ENCODE measurements around the gene RTKN.

RTKN gene

DNA sequence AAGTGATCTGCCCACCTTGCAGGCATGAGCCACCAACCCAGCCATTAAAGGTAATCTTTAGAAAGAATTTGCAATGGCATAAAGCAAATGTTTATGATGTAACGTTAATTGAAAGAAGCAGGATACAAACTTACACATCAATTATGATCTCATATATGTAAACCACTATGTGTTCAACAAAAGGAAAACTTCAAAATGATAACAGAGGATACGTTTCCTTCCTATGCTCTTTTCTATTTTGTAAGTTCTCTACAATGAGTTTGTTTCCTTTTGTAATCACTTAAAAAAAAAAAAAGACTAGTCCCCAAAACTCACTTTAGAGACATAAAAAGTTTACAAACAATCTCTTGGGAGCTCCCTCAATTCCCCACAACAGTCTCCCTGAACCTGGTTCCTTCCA lies 21.7 kb downstream of the RTKN start:
- Histone ChIP-seq H3K4me3 (ENCODE audit: low read depth in 1 of 2, low read length in 2 of 2) (no peak overlapping the region), H3K27me3 (ENCODE audit: insufficient read depth, low read length, poor library complexity) (no peaks in the 10 kb centered on the region), H3K9ac (ENCODE audit: low read depth, low read length) (no peak overlapping the region), H3K9me3 (ENCODE audit: insufficient read depth, low read length, severe bottlenecking) (no peaks in the 10 kb centered on the region), H3K79me2 (ENCODE audit: insufficient read depth, low read length) (peaks cover 12% of the 10 kb centered on the region), H2AFZ (ENCODE audit: low read depth, low read length) (no peak overlapping the region), H4K20me1 (ENCODE audit: insufficient read depth, low read length) (no peaks in the 10 kb centered on the region), H3K36me3 (ENCODE audit: insufficient read depth, low read length) (peaks cover 16% of the 10 kb centered on the region), H3K4me2 (ENCODE audit: insufficient read depth, low read length) (no peak overlapping the region), H3K27ac (ENCODE audit: low read length) (no peak overlapping the region), H3K4me1 (ENCODE audit: insufficient read depth, low read length) (peaks cover 32% of the 10 kb centered on the region)
- no peak for TF ChIP-seq EZH2 (IDR thresholded peaks at IDR 0.05; ENCODE audit: borderline replicate concordance, low read depth, low read length, severe bottlenecking)
- TF ChIP-seq, protein P1, sequence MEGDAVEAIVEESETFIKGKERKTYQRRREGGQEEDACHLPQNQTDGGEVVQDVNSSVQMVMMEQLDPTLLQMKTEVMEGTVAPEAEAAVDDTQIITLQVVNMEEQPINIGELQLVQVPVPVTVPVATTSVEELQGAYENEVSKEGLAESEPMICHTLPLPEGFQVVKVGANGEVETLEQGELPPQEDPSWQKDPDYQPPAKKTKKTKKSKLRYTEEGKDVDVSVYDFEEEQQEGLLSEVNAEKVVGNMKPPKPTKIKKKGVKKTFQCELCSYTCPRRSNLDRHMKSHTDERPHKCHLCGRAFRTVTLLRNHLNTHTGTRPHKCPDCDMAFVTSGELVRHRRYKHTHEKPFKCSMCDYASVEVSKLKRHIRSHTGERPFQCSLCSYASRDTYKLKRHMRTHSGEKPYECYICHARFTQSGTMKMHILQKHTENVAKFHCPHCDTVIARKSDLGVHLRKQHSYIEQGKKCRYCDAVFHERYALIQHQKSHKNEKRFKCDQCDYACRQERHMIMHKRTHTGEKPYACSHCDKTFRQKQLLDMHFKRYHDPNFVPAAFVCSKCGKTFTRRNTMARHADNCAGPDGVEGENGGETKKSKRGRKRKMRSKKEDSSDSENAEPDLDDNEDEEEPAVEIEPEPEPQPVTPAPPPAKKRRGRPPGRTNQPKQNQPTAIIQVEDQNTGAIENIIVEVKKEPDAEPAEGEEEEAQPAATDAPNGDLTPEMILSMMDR (IDR thresholded peaks at IDR 0.05; ENCODE audit: borderline replicate concordance, extremely low read depth, low read length, poor library complexity, severe bottlenecking) = no peak
- DNase-seq = no peak
- ATAC-seq (ENCODE audit: insufficient read depth, low read depth) = no peak

DNA sequence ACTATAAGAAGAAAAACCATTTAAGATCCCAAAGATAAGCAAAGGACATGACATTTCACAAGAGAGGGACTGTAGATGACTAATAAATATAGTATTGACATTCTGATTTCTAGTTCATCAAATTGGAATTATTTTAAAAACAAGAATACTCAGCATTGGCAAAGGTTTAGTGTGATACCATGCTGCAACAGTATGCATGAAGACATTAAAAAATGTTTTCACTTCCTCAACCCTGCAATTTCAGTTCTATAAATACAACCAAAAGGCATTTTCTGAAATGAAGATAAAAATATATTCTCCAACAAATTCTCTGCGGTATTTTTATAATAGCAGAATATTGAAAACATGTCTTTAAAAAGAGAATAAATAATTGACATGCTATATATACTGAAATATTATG lies 22.4 kb downstream of the RTKN start:
- no peak overlapping the region for H2AFZ ChIP-seq (ENCODE audit: low read depth, low read length)
- no peak overlapping the region for H3K4me3 ChIP-seq (ENCODE audit: low read depth in 1 of 2, low read length in 2 of 2)
- no peaks in the 10 kb centered on the region for H4K20me1 ChIP-seq (ENCODE audit: insufficient read depth, low read length)
- DNase-seq (no peak), ATAC-seq (ENCODE audit: insufficient read depth, low read depth) (no peak)
- H3K27ac ChIP-seq (ENCODE audit: low read length) = no peak overlapping the region
- no peak overlapping the region for H3K9ac ChIP-seq (ENCODE audit: low read depth, low read length)
- no peaks in the 10 kb centered on the region for H3K27me3 ChIP-seq (ENCODE audit: insufficient read depth, low read length, poor library complexity)
- H3K9me3 ChIP-seq (ENCODE audit: insufficient read depth, low read length, severe bottlenecking) = no peaks in the 10 kb centered on the region
- H3K36me3 ChIP-seq (ENCODE audit: insufficient read depth, low read length) = peaks cover 10% of the 10 kb centered on the region
- H3K79me2 ChIP-seq (ENCODE audit: insufficient read depth, low read length) = peaks cover 12% of the 10 kb centered on the region
- H3K4me1 ChIP-seq (ENCODE audit: insufficient read depth, low read length) = peaks cover 32% of the 10 kb centered on the region
- H3K4me2 ChIP-seq (ENCODE audit: insufficient read depth, low read length) = no peak overlapping the region
- TF ChIP-seq EZH2 (IDR thresholded peaks at IDR 0.05; ENCODE audit: borderline replicate concordance, low read depth, low read length, severe bottlenecking) = no peak
- TF ChIP-seq, protein P1 (IDR thresholded peaks at IDR 0.05; ENCODE audit: borderline replicate concordance, extremely low read depth, low read length, poor library complexity, severe bottlenecking) = no peak

DNA sequence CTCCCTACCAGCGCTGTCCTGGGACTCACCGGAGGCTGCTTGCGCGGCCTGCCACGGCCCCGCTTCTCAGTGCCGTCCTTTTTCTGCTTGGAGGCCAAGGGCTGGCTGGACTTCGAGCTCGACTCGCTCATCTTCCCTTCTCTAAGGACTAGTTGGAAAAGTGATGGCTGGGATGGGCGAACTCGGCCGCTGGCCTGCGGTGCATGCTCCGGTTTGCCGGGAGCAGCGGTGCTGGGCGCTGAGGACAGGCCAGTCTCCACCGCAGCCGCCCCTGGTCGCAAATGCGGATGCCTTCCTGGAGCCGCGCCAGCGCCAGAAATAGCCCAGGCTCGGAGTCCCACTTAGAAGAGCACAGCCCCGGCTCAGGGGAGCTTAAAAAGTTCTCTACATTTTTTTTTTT lies 23.4 kb downstream of the RTKN start:
- H3K27ac ChIP-seq (ENCODE audit: low read length) = no peak overlapping the region
- no peak overlapping the region for H2AFZ ChIP-seq (ENCODE audit: low read depth, low read length)
- H3K4me2 ChIP-seq (ENCODE audit: insufficient read depth, low read length) = no peak overlapping the region
- peaks cover under 1% of the 10 kb centered on the region; the same call in 1 of the 2 replicates for H3K36me3 ChIP-seq (ENCODE audit: insufficient read depth, low read length)
- H3K4me1 ChIP-seq (ENCODE audit: insufficient read depth, low read length) = peaks cover 27% of the 10 kb centered on the region
- no peaks in the 10 kb centered on the region for H3K27me3 ChIP-seq (ENCODE audit: insufficient read depth, low read length, poor library complexity)
- no peak for DNase-seq
- H3K9ac ChIP-seq (ENCODE audit: low read depth, low read length) = no peak overlapping the region
- TF ChIP-seq EZH2 (IDR thresholded peaks at IDR 0.05; ENCODE audit: borderline replicate concordance, low read depth, low read length, severe bottlenecking) = no peak
- TF ChIP-seq, protein P1 (IDR thresholded peaks at IDR 0.05; ENCODE audit: borderline replicate concordance, extremely low read depth, low read length, poor library complexity, severe bottlenecking) = no peak
- H4K20me1 ChIP-seq (ENCODE audit: insufficient read depth, low read length) = no peaks in the 10 kb centered on the region
- H3K4me3 ChIP-seq (ENCODE audit: low read depth in 1 of 2, low read length in 2 of 2) = no peak overlapping the region
- peaks cover 12% of the 10 kb centered on the region for H3K79me2 ChIP-seq (ENCODE audit: insufficient read depth, low read length)
- no peak for ATAC-seq (ENCODE audit: insufficient read depth, low read depth)
- no peaks in the 10 kb centered on the region for H3K9me3 ChIP-seq (ENCODE audit: insufficient read depth, low read length, severe bottlenecking)

DNA sequence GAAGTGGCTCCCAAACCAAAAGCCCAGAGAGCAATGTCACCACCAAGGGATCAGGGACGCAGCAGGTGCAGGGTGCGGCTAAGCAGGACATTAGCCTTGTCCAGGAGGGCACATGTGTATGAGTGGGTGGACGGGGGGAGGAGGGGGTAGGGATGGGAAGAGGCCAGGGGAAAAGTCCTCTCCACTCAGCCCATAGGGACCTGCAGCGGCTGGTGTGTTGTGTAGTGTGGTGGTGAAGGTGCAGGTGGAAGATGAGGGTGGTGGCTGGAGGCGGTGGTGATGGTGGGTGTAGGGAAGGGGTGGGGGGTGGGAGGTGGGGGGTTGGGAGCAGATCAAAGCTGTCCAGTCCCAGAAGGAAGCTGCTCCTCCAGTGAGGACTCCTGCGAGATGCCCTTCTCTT lies 24.0 kb downstream of the RTKN start:
- no peak overlapping the region for H3K27ac ChIP-seq (ENCODE audit: low read length)
- H3K9me3 ChIP-seq (ENCODE audit: insufficient read depth, low read length, severe bottlenecking) = no peaks in the 10 kb centered on the region
- DNase-seq (no peak), ATAC-seq (ENCODE audit: insufficient read depth, low read depth) (no peak)
- TF ChIP-seq EZH2 (IDR thresholded peaks at IDR 0.05; ENCODE audit: borderline replicate concordance, low read depth, low read length, severe bottlenecking) = no peak
- TF ChIP-seq, protein P1 (IDR thresholded peaks at IDR 0.05; ENCODE audit: borderline replicate concordance, extremely low read depth, low read length, poor library complexity, severe bottlenecking) = no peak
- no peaks in the 10 kb centered on the region for H3K27me3 ChIP-seq (ENCODE audit: insufficient read depth, low read length, poor library complexity)
- peaks cover 21% of the 10 kb centered on the region for H3K4me1 ChIP-seq (ENCODE audit: insufficient read depth, low read length)
- H2AFZ ChIP-seq (ENCODE audit: low read depth, low read length) = no peak overlapping the region
- H3K4me2 ChIP-seq (ENCODE audit: insufficient read depth, low read length) = no peak overlapping the region
- H3K4me3 ChIP-seq (ENCODE audit: low read depth in 1 of 2, low read length in 2 of 2) = no peak overlapping the region
- H3K79me2 ChIP-seq (ENCODE audit: insufficient read depth, low read length) = peaks cover 8% of the 10 kb centered on the region
- H3K9ac ChIP-seq (ENCODE audit: low read depth, low read length) = no peak overlapping the region
- H3K36me3 ChIP-seq (ENCODE audit: insufficient read depth, low read length) = no peaks in the 10 kb centered on the region
- H4K20me1 ChIP-seq (ENCODE audit: insufficient read depth, low read length) = no peaks in the 10 kb centered on the region

Data from DND-41 (cell line).